Activated CD4-positive, alpha-beta T cell treated with anti-CD3 and anti-CD28 coated beads for 48 hours (primary cell): ENCODE measurements around the gene ZNF32.
"Not testable (repeated sequence)": the region's sequence is repeated elsewhere in the genome, so short reads cannot be mapped to it uniquely, and the experiment has no call there.

ENCODE experiments used
- DNase-seq: peaks from one replicate; pipeline ENCODE4 v3.0.0-alpha.2; 2020

The ZNF32 gene

DNA sequence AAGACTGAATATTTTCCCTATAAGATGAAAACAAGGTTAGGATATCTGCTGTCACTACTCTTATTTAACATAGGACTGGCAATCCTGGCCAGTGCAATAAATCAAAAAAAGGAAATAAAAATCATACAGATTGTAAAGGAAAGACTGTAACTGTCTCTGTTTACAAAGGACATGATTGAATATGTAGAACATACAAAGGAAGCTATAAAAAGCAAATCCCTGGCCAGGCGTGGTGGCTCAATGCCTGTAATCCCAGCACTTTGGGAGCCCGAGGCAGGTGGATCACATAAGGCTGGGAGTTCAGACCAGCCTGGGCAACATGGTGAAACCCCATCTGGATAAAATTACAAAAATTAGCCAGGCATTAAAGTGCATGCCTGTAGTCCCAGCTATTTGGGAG is 26.6 kb downstream of the ZNF32 start:
- no peak for DNase-seq

DNA sequence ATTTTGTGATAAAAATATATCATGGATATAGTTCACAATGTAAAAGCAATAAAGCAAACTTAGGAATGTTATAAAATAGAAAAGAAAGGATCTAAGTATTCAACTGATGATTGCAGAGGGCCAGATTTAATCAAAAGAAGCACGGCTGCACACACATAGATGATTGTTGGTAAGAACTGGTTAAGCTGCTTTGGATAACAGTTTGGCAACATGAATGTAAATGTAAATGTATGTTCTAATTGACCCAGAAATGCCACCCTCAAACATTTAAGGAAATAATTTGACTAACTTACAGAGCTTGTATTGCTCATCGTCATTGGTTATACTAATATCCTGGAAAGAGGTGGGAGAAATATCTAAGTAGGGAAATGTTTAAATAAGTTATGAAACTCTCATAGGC is 29.3 kb downstream of the ZNF32 start:
- DNase-seq, result no peak

DNA sequence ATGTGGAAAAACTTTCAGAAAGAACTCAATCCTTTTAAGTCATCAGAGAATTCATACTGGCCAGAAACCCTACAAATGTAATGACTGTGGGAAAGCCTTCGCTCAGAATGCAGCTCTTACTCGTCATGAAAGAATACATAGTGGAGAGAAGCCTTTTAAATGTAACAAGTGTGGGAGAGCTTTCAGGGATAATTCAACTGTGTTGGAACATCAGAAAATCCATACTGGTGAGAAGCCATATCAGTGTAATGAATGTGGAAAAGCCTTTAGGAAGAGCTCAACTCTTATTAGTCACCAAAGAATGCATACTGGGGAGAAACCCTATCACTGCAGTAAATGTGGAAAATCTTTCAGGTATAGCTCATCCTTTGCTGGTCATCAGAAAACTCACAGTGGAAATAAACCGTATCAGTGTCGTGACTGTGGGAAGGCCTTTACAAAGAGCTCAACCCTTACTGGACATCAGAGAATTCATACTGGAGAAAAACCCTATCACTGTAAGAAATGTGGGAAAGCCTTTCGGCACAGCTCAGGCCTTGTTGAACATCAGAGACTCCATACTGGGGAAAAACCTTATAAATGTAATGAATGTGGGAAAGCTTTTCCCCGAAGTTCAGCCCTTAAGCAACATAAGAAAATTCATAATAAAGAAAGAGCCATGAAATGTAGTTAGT is 31.8 kb downstream of the ZNF32 start:
- DNase-seq, result no peak

DNA sequence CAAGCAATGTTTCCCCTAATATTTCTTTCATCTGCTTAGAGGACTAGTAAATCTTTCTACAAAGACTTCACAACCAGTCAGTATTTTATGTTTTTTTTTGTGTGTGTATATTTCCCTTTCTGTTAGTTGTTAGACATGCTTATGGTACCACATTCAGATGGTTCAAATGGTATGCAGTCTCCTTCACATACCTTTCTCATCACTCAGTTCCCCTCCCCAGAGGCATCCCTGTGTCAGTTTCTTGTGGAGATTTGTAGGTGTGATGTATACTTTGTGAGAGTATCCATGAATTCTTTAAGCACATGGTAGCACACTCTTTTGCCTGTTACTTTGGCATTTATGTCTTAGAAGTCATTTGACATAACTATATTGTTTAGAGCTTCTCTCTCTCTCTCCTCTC is 38.0 kb downstream of the ZNF32 start:
- no peak for DNase-seq

DNA sequence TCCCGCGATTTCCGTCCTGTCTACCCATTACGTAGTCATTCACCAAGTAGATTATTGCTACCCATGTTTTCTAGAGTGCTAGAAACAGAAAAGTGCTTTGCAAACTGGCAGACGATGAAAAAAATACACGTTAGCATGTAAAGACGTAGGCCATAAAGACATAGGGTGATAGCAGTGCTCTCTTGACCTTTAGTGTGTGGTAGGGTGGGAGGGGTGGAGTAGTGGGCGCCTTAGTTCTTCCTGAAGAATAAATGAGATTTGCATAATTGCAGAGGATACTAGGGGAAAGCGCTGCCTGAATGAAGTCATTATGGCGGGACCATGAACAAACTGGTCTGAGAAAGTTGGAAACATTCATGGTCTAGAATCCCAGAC is 41.5 kb downstream of the ZNF32 start:
- no peak for DNase-seq

DNA sequence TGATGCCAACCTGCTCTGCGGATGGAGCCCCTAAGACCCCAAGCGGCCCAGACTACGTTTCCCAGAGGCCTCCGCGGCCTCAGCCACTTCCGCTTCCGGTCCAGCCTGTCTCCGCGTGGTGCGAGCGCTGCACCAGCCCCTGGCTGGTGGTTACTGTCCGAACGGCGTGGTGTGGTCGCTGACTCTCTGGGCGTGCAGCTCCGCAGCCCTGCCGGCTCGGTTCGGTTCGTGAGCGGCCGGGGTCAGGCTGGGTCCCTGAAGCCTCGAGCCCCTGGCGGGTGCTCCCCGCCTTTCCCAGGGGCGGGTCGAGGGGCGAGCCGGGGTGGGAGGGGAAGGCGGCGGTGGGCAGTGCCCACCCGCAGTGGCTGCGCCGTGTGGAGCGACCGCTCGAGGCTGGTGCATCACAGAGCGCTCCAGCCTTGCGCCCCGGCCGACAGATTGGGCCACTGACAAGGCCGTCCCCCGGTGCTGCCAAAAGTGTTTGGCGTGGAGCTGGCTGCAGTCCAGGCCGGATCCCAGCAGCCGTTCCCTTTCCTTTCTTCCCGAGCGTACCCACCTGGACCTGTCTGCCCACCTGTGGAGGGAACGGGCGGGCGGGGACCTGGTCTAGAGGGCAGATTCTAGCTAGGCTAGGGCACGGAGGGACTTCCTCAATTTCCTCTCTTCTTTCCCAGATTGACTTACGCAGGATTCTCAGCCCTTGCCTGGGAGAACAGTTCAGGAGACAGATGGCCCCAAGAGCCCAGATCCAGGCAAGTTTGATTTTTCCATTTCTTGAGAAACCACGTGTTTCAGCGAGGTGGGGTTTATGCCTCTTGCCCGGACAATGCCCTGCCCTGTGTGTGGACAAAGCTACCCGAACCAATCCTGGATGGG is 42.1 kb downstream of the ZNF32 start, which contains the start of gene ZNF485:
TSS of gene ZNF485 (plus strand) at position 116 of the 876 bp plus-strand sequence. CDS start at position 729, 613 bp downstream.
- DNase-seq, result peak; percentile 78

DNA sequence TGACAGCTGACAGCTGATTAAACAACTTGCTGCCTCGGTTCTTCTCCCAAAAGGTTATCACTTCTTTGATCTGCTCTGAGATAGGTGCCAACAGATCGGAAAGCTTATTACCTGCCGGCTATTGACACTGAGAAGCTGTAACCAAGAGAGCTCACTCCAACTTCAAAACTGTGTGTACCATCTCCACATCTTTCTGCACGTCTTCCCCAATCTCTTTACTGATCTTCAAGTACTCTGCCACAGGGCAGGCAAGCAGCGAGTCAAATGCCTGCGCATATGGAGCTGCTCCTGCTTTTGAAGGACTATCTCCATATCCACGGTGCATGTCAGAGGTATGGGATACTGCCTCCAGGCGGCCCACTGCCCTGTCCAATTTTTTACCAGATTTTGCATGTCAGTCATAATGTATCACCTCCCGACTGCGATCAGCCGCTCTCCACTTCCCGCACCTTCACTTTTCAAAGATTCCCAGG is 42.8 kb downstream of the ZNF32 start:
- DNase-seq, result no peak

DNA sequence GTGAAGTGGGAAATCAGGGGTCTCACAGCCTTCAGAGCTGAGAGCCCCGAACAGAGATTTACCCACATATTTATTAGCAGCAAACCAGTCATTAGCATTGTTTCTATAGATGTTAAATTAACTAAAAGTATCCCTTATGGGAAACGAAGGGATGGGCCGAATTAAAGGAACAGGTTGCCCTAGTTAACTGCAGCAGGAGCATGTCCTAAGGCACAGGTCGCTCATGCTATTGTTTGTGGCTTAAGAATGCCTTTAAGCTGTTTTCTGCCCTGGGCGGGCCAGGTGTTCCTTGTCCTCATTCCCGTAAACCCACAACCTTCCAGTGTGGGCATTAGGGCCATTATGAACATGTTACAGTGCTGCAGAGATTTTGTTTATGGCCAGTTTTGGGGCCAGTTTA is 47.1 kb downstream of the ZNF32 start:
- DNase-seq, result not testable (repeated sequence)

DNA sequence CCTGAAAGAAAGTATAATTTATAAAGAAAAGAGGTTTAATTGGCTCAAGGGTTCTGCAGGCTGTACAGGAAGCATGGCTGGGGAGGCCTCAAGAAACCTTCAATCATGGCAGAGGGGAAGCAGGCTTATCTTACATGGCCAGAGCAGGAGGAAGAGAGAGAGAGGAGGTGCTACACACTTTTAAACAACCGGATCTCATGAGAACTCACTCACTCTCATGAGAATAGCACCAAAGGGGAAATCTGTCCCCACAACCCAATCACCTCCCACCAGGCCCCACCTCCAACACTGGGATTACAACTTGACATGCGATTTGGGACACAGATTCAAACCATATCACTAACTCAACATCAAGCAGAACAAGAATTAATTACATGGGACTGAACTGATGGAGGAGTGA is 49.3 kb downstream of the ZNF32 start:
- no peak for DNase-seq

DNA sequence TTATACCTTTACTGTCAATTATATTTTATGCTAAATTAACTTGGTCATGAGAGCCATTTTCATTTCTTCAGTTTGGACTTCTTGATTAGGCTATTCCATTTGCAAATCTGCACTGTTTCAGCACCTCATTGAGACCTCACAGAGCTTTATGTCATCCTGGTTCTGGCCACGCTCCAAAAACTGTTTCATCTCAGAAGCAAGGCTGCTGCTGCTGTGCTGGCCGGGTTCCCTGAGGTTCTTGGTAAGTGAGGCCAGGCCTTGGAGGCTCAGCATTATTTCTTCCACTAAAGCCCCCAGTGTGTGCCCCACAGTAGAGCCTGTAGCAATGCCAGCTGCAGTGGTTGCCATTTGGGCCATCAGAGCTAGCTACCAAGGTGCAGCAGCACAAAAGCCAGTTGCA is 50.2 kb downstream of the ZNF32 start:
- no peak for DNase-seq

DNA sequence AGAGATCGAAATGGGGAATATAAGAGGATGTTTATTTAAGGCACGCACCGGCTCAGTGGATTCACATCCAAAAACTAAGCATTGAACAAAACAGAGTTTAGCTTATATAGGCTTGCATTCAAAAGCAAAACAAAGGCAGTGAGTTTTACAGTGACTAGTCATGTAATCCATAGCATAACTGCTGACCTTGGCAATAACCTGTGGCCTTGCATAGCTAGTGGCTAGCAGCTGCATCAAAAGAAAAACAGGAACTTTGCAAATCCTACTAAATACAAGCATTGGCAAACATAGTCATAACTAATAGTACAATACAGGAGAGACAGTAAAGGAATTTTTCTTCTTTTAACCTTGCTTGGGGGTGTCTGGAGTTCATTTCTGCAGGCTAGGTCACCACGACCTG is 52.1 kb downstream of the ZNF32 start:
- no peak for DNase-seq

DNA sequence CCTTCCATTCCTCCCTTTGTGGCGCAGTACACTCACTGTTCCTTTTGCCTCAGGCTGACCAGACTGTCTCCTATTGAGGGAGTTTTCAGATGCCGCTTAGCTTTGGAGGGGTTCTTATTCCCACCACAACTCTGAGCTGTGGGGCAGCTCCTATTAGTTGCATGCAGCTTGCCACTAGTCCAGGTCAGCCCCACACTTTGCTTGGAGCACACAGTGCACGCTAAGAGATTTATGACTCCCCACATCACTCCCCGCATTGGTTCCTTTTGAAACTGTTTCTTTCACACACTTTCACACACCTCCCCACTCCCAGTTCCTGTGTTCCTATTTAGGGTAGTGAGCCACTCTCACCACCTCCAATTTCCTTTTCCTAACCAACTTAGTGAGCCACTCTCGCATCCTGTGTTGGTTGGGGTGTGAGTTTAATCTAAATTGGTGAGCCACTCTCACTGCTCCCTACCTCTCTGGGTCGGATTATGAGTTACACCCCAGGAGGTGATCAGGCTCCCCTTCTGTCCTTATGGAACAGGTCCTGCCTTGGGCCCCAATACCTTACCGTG is 52.9 kb downstream of the ZNF32 start:
- DNase-seq, result peak; percentile 45

DNA sequence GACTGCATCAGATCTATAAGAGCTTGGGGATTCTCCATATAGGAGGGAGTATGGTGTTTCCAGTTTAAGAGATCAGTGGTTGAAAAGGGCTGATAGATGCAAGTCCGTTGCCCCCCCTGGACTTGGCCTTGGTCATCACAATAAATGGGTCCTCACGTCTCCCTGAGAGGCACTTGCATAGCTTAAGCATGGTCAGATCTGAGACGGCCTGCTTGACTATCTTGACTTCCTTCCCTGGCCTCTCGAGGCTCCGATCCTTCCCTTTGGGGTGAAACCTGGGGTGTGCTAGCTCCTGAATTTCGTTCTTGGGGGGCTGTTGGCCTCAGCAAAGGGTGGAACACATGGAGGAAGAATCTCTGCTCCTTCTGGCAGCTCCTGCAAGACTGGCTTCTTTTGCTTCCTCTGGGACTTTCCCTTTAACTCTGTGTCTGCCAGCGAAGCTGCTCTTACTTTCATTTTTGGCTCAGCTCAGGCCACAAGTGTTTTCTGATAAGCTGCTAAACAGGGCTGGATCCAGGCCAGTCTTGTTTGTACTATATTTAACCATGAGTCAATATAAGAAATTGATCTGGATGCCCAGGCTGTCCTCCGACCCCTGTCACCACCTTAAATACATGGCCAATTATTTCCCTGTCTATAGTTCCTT is 53.6 kb downstream of the ZNF32 start:
- peak; percentile 53 for DNase-seq
